ENCODE measurements around the gene KDM4C. TPM values are rescaled to one million over a fixed set of nuclear protein-coding genes. Genes with fewer than 3 reads are reported as not detected.

Gene KDM4C
- polyA plus RNA-seq, 1 donor (not counting 4 experiments of a cell fraction or from before 2014, with no cell fraction given), result 17.2 TPM

DNA sequence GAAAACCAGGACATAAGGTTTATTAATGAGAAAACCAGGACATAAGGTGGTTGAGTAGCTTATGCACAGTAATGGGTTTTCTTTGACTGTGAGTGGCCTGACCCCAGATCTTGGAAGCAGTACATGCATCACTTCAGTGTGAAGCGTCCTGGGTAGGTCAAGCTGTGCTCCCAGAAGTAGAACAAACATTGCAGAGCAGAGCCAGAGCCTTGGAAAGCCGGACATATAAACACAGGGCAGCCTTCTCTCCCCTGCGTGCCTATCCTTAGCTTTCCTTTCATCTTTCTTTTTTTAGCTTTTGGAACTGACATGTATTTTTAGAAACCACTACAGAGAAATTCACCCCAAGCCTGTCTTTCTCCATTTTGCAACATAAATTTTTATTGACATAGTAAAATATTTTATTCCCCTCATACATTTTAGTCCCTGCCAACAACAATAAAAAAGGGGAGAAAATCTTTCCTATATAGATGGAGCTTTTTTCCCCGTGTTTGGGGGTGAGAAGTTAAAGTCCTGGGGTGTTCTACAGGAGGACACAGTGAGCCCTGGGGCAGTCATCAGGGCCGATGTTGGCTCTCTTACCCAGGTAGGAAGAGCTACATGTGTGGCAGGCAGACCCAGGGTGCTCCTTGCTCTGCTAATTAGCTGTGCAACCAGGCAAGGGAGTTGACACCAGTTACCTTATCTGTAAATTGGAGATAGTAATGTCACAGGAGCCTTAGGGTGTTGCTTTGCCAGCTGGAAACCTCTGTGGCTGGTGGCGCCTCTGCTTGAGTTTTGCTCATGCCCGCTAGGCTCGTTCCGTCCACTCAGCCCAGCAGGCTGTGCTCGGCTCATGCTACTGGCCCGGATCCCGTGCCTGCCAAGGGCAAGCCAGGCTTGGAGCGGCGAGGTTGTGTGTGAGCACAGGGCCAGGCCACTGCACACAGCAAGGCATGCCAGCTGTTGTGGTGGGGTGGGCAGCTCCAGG lies 389.6 kb downstream of the KDM4C start:
- dilution Hi-C loops (cut with MboI; ENCODE audit: extremely low pct_ligation_motif_present, low sequenced_read_pairs), result no loop called here
- H2AFZ ChIP-seq (ENCODE audit: control insufficient read depth, low read length), result no peak overlapping the region
- peaks cover 7% of the 10 kb centered on the region for H3K4me1 ChIP-seq (ENCODE audit: control insufficient read depth, extremely low read depth, insufficient read depth, low read length)
- no peaks in the 10 kb centered on the region for H3K79me2 ChIP-seq (ENCODE audit: control insufficient read depth, insufficient read depth, low read length)
- H3K27ac ChIP-seq (ENCODE audit: control insufficient read depth, insufficient read depth, low read length), result no peak overlapping the region
- H3K9ac ChIP-seq (ENCODE audit: control insufficient read depth, extremely low read depth, insufficient read depth, low read length), result no peak overlapping the region
- no peak overlapping the region for H3K4me2 ChIP-seq (ENCODE audit: control insufficient read depth, extremely low read depth, insufficient read depth, low read depth, low read length)
- FAIRE-seq (no peak), DNase-seq (ENCODE audit: low read depth, low spot score) (no peak)
- H3K9me1 ChIP-seq (ENCODE audit: control insufficient read depth, extremely low read depth, insufficient read depth, low read length), result no peaks in the 10 kb centered on the region
- no peaks in the 10 kb centered on the region for H3K9me3 ChIP-seq (ENCODE audit: control insufficient read depth, low read depth, low read length)
- no peak overlapping the region for H3K4me3 ChIP-seq (ENCODE audit: control insufficient read depth in 2 of 3, extremely low read depth in 1 of 3, insufficient read depth in 2 of 3, low read depth in 1 of 3, low read length in 3 of 3)
- peaks cover 0 to 7% of the 10 kb centered on the region in 2 experiments for H3K36me3 ChIP-seq (ENCODE audit: control insufficient read depth in 2 of 2, extremely low read depth in 1 of 2, insufficient read depth in 2 of 2, low read length in 2 of 2)
- TF ChIP-seq CTCF (optimal IDR thresholded peaks at IDR 0.05 in 1 of 3, IDR thresholded peaks at IDR 0.05 in 1 of 3, conservative IDR thresholded peaks at IDR 0.05 in 1 of 3; ENCODE audit: extremely low read depth in 1 of 3, insufficient read depth in 2 of 3, low read length in 3 of 3) (no peak), EZH2 (IDR thresholded peaks at IDR 0.05; ENCODE audit: low read length) (no peak)
- H4K20me1 ChIP-seq (ENCODE audit: control insufficient read depth, extremely low read depth, insufficient read depth, low read length), result no peaks in the 10 kb centered on the region
- no peaks in the 10 kb centered on the region for H3K27me3 ChIP-seq (ENCODE audit: control insufficient read depth, extremely low read depth, insufficient read depth, low read length)

DNA sequence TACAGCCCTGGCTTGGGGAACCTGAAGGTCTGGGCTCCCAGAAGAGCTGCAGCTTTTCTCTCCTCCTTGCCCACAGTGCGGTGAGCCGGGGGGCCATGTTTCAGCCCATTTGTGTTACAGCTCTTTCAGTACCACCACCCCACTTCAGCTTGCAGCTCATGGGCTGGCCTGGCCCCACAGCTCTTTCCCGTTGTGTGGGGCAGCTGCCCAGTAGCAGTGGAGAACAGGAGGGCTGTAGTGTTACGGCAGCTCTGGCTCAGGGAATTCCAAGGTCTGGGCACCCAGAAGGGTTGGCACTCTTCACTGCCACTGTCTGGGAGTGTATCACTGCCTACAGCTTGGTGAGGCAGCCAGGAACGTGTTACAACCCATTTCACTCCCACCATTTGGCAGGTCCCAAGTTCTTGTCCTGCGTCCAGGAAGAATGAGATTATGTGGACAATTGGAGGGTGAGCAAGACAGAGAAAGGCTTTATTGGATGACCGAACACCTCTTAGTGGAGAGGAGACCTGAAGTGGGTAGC lies 390.5 kb downstream of the KDM4C start:
- Histone ChIP-seq H3K4me3 (ENCODE audit: control insufficient read depth in 2 of 3, extremely low read depth in 1 of 3, insufficient read depth in 2 of 3, low read depth in 1 of 3, low read length in 3 of 3) (no peak overlapping the region), H3K79me2 (ENCODE audit: control insufficient read depth, insufficient read depth, low read length) (no peaks in the 10 kb centered on the region), H2AFZ (ENCODE audit: control insufficient read depth, low read length) (no peak overlapping the region), H4K20me1 (ENCODE audit: control insufficient read depth, extremely low read depth, insufficient read depth, low read length) (no peaks in the 10 kb centered on the region), H3K9me1 (ENCODE audit: control insufficient read depth, extremely low read depth, insufficient read depth, low read length) (no peaks in the 10 kb centered on the region), H3K27me3 (ENCODE audit: control insufficient read depth, extremely low read depth, insufficient read depth, low read length) (no peaks in the 10 kb centered on the region), H3K9ac (ENCODE audit: control insufficient read depth, extremely low read depth, insufficient read depth, low read length) (no peak overlapping the region), H3K4me2 (ENCODE audit: control insufficient read depth, extremely low read depth, insufficient read depth, low read depth, low read length) (no peak overlapping the region), H3K36me3 (ENCODE audit: control insufficient read depth in 2 of 2, extremely low read depth in 1 of 2, insufficient read depth in 2 of 2, low read length in 2 of 2) (peaks cover 0 to 7% of the 10 kb centered on the region in 2 experiments), H3K9me3 (ENCODE audit: control insufficient read depth, low read depth, low read length) (no peaks in the 10 kb centered on the region), H3K27ac (ENCODE audit: control insufficient read depth, insufficient read depth, low read length) (no peak overlapping the region), H3K4me1 (ENCODE audit: control insufficient read depth, extremely low read depth, insufficient read depth, low read length) (peaks cover 7% of the 10 kb centered on the region)
- dilution Hi-C loops (cut with MboI; ENCODE audit: extremely low pct_ligation_motif_present, low sequenced_read_pairs), result no loop called here
- no peak for FAIRE-seq
- no peak for DNase-seq (ENCODE audit: low read depth, low spot score)
- TF ChIP-seq EZH2 (IDR thresholded peaks at IDR 0.05; ENCODE audit: low read length), result no peak
- TF ChIP-seq CTCF (optimal IDR thresholded peaks at IDR 0.05 in 1 of 3, IDR thresholded peaks at IDR 0.05 in 1 of 3, conservative IDR thresholded peaks at IDR 0.05 in 1 of 3; ENCODE audit: extremely low read depth in 1 of 3, insufficient read depth in 2 of 3, low read length in 3 of 3), result no peak
